GM12878 (cell line): ENCODE measurements around the gene SPEM2. TPM values are rescaled to one million over a fixed set of nuclear protein-coding genes. Genes with fewer than 3 reads are reported as not detected.

Experiments used
- ATAC-seq: fragments of 200-7000 bp; cut with Tn5 transposase; 3 replicates; pipeline ENCODE4 v1.9.1; 2020; ENCODE audit warnings: mild to moderate bottlenecking, moderate library complexity
- BruUV-seq: library from RNA; stranded (reverse); fragments of 400-500 nt; replicated peaks from 2 replicates; lab custom pipeline; 2021; lab: Mats Ljungman, UMichigan
- CTCF ChIA-PET: fragments of 300-600 bp; sonication (Branson Sonifier 250); formaldehyde crosslinking; extraction: SDS; loops from one replicate; lab custom pipeline; 2021; ENCODE audit warnings: inconsistent platforms; lab: Yijun Ruan, JAX
- POLR2A ChIA-PET: fragments of 350-600 bp; formaldehyde crosslinking; extraction: SDS; loops from one replicate; lab custom pipeline; 2021; ENCODE audit warnings: inconsistent platforms; lab: Charles Lee
- RAD21 ChIA-PET: fragments of 300-600 bp; sonication (Branson Sonifier 250); formaldehyde crosslinking; loops from one replicate; lab custom pipeline; 2023; ENCODE audit warnings: antibody characterized with exemption; ENCODE audit not compliant: unreplicated experiment; lab: Charles Lee
- SMC1A ChIA-PET: fragments of 300-600 bp; sonication (Branson Sonifier 250); formaldehyde crosslinking; loops from one replicate; lab custom pipeline; 2023; ENCODE audit not compliant: unreplicated experiment, uncharacterized antibody; lab: Charles Lee
- DNase-seq: peaks from one replicate; pipeline ENCODE4 v3.0.0-alpha.2; 2011; ENCODE audit warnings: low read depth, low spot score
- FAIRE-seq: peaks from 3 replicates; lab custom pipeline; 2011; peaks lifted over from hg19 to GRCh38; lab: Jason Lieb, UNC
- H2AFZ ChIP-seq: 2 replicates; pipeline ENCODE4 v1.6.0; 2011; ENCODE audit warnings: low read depth, low read length, control low read depth; ENCODE audit not compliant: control insufficient read depth
- H3K27ac ChIP-seq: 2 replicates; pipeline ENCODE4 v1.5.1; 2011; ENCODE audit warnings: control low read depth; ENCODE audit not compliant: control insufficient read depth, insufficient read depth
- H3K27me3 ChIP-seq, 2 experiments: replicated peaks in 1 of 2; 2 replicates each; pipeline versions ENCODE4 v1.6.0 to v1.6.1; 2011; ENCODE audit warnings: low read length in 1 of 2; ENCODE audit not compliant: control insufficient read depth in 2 of 2, insufficient read depth in 2 of 2
- H3K36me3 ChIP-seq, 2 experiments: 2 replicates each; pipeline ENCODE4 v1.5.1; 2011; ENCODE audit warnings: low read length in 1 of 2; ENCODE audit not compliant: control insufficient read depth in 2 of 2, insufficient read depth in 2 of 2
- H3K4me1 ChIP-seq: 2 replicates; pipeline ENCODE4 v1.6.1; 2011; ENCODE audit warnings: mild to moderate bottlenecking, low read length, moderate library complexity, mixed read lengths; ENCODE audit not compliant: control insufficient read depth, insufficient read depth
- H3K4me2 ChIP-seq: 2 replicates; pipeline ENCODE4 v1.6.0; 2011; ENCODE audit warnings: control low read depth; ENCODE audit not compliant: control insufficient read depth, insufficient read depth
- H3K4me3 ChIP-seq: fragments of 200-600 bp; sonication (generic); 2 replicates; pipeline ENCODE4 v1.5.1; 2016
- H3K79me2 ChIP-seq: 2 replicates; pipeline ENCODE4 v1.6.0; 2011; ENCODE audit warnings: low read length; ENCODE audit not compliant: control insufficient read depth, insufficient read depth
- H3K9ac ChIP-seq: 2 replicates; pipeline ENCODE4 v1.8.0; 2011; ENCODE audit warnings: low read length, control low read depth, mixed read lengths; ENCODE audit not compliant: control insufficient read depth, insufficient read depth
- H3K9me3 ChIP-seq: replicated peaks from 3 replicates; pipeline ENCODE4 v1.5.1; 2011; ENCODE audit warnings: mild to moderate bottlenecking, low read length; ENCODE audit not compliant: control insufficient read depth, insufficient read depth
- H4K20me1 ChIP-seq: 2 replicates; pipeline ENCODE4 v1.6.0; 2011; ENCODE audit not compliant: control insufficient read depth, insufficient read depth
- CREB1 ChIP-seq: IDR thresholded peaks from 2 replicates; pipeline ENCODE4 v1.6.1; 2012; ENCODE audit warnings: low read depth, mild to moderate bottlenecking, inconsistent platforms
- WGBS: methylation state at CpG from one replicate; pipeline ENCODE4 v1.1.6; 2016; ENCODE audit warnings: low lambda C conversion rate; ENCODE audit not compliant: insufficient replicate concordance, insufficient coverage; ENCODE audit errors: missing lambda C conversion rate; 5-methylcytosine and 5-hydroxymethylcytosine counted together
- in situ Hi-C: fragments of 300-500 bp; cut with MboI; formaldehyde crosslinking; loops from 9 replicates; pipeline ENCODE4 v1.14.3; 2018; ENCODE audit warnings: mixed read lengths
- intact Hi-C: fragments of 100-400 bp; cut with micrococcal nuclease; formaldehyde crosslinking; loops from one replicate; pipeline ENCODE4 v1.14.2; 2022; ENCODE audit not compliant: unreplicated experiment
- polyA plus RNA-seq, 11 experiments: library from polyadenylated mRNA; depleted of rRNA in 4 of 11; unstranded in 6 of 11; stranded (reverse) in 5 of 11; fragments of >200 nt; fragmentation: Nextera tagmentation in 4 of 11; fragmentation: Illumina TruSeq in 1 of 11; extraction: Ambion mirVana in 4 of 11; extraction: Trizol in 1 of 11; gene quantifications; 1 replicate in 1 of 11; 2 replicates in 10 of 11; pipeline versions ENCODE4 v1.2.1 to v1.2.3, GENCODE V29; 2011 to 2016; ENCODE audit warnings: inconsistent platforms in 2 of 11, missing spikeins in 2 of 11, low read depth in 1 of 11
- total RNA-seq, 4 experiments: library from RNA; depleted of rRNA in 3 of 4; stranded (reverse); fragments of >200 nt in 3 of 4; fragmentation: Illumina TruSeq in 1 of 4; extraction: Trizol in 1 of 4; gene quantifications; 2 replicates each; pipeline versions ENCODE4 v1.2.1 to v1.2.3, GENCODE V29; 2013 to 2021
- TF ChIP-seq, protein P1 (sequence below): fragments of 450-650 bp; IDR thresholded peaks from 2 replicates; pipeline ENCODE4 v1.6.1; 2017; ENCODE audit warnings: mild to moderate bottlenecking, moderate library complexity

Gene SPEM2
- total and polyA plus RNA-seq, 10 of the 15 experiments (the other 5 are each of a cell fraction or from before 2014, with no cell fraction given), result not detected

GRCh38 chr17:7438656-7439460 is 13.4 kb downstream of the SPEM2 start:
- H3K36me3 ChIP-seq, result no peaks in the 10 kb centered on the region
- H3K27ac ChIP-seq, result no peak overlapping the region; the same call in 1 of the 2 replicates
- no peak for DNase-seq
- H3K4me3 ChIP-seq, result peak overlapping the region; percentile 97
- no TSS peak for BruUV-seq
- peaks cover 0 to 4% of the 10 kb centered on the region in 2 experiments; a peak in 2 of 4 replicates for H3K27me3 ChIP-seq
- intact Hi-C loops (loop anchor here (5.0 to 10.0 kb wide), 4 partner anchors 37 to 394 kb away; partner anchors contain the start of genes KCTD11, SENP3, SLC16A11 and TMEM256), in situ Hi-C loops (no loop called here)
- SMC1A ChIA-PET, result interaction anchor here (1.3 kb wide), 1 partner anchor 122 kb away, joined by 5 read pairs; no protein-coding TSS in a partner anchor
- H2AFZ ChIP-seq, result no peak overlapping the region
- peaks cover 29% of the 10 kb centered on the region for H3K4me1 ChIP-seq
- TF ChIP-seq, protein P1, sequence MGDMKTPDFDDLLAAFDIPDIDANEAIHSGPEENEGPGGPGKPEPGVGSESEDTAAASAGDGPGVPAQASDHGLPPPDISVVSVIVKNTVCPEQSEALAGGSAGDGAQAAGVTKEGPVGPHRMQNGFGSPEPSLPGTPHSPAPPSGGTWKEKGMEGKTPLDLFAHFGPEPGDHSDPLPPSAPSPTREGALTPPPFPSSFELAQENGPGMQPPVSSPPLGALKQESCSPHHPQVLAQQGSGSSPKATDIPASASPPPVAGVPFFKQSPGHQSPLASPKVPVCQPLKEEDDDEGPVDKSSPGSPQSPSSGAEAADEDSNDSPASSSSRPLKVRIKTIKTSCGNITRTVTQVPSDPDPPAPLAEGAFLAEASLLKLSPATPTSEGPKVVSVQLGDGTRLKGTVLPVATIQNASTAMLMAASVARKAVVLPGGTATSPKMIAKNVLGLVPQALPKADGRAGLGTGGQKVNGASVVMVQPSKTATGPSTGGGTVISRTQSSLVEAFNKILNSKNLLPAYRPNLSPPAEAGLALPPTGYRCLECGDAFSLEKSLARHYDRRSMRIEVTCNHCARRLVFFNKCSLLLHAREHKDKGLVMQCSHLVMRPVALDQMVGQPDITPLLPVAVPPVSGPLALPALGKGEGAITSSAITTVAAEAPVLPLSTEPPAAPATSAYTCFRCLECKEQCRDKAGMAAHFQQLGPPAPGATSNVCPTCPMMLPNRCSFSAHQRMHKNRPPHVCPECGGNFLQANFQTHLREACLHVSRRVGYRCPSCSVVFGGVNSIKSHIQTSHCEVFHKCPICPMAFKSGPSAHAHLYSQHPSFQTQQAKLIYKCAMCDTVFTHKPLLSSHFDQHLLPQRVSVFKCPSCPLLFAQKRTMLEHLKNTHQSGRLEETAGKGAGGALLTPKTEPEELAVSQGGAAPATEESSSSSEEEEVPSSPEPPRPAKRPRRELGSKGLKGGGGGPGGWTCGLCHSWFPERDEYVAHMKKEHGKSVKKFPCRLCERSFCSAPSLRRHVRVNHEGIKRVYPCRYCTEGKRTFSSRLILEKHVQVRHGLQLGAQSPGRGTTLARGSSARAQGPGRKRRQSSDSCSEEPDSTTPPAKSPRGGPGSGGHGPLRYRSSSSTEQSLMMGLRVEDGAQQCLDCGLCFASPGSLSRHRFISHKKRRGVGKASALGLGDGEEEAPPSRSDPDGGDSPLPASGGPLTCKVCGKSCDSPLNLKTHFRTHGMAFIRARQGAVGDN, result no peak
- TF ChIP-seq CREB1, result peak; percentile 9; the same call in 1 of the 2 replicates
- no peaks in the 10 kb centered on the region for H3K9me3 ChIP-seq
- ATAC-seq, result no peak
- no peak for FAIRE-seq
- H4K20me1 ChIP-seq, result no peaks in the 10 kb centered on the region
- peak overlapping the region; percentile 78 for H3K4me2 ChIP-seq
- RAD21 ChIA-PET, result interaction anchor here (0.8 to 1.6 kb wide), 4 partner anchors 16 to 121 kb away, joined by 3 to 7 read pairs (median 6); partner anchors contain the start of genes PLSCR3 and POLR2A
- peaks cover 6% of the 10 kb centered on the region for H3K79me2 ChIP-seq
- 55% methylated on average over 10 of the region's 11 CpGs for WGBS
- POLR2A ChIA-PET, result interaction anchor here (0.5 to 8.2 kb wide), 7 partner anchors 16 to 758 kb away, joined by 3 to 63 read pairs (median 4); partner anchors contain the start of genes POLR2A, TMEM256 and ZBTB4
- peak overlapping the region; percentile 13 for H3K9ac ChIP-seq
- CTCF ChIA-PET, result interaction anchor here (0.9 to 2.8 kb wide), 4 partner anchors 76 to 248 kb away, joined by 3 to 16 read pairs (median 4); partner anchors contain the start of genes SENP3 and TP53
